Fibroblast of skin of abdomen (primary cell): ENCODE data around the gene FATE1.

ENCODE experiments used
- DNase-seq: peaks from one replicate; pipeline ENCODE4 v3.0.0-alpha.2; 2013

FATE1 gene

GRCh38 chrX:151704041-151704663, 11.7 kb upstream of the FATE1 start:
- no peak for DNase-seq

GRCh38 chrX:151708821-151709220, 7.0 kb upstream of the FATE1 start:
- DNase-seq: no peak

GRCh38 chrX:151710457-151710856, 5.4 kb upstream of the FATE1 start:
- DNase-seq: peak; percentile 14

- DNase-seq: no peak
These were observed 4.7 kb upstream of the FATE1 start for GRCh38 chrX:151711154-151711553.

- no peak for DNase-seq
These were observed 4.0 kb upstream of the FATE1 start for GRCh38 chrX:151711787-151712186.

GRCh38 chrX:151712253-151712652, 3.6 kb upstream of the FATE1 start:
- no peak for DNase-seq

- DNase-seq: no peak
These were observed 2.0 kb upstream of the FATE1 start for GRCh38 chrX:151713849-151714248.

- DNase-seq: no peak
These were observed 1.5 kb upstream of the FATE1 start for GRCh38 chrX:151714362-151714761.

GRCh38 chrX:151722241-151722846, 6.5 kb downstream of the FATE1 start:
- peak; percentile 31 for DNase-seq

- DNase-seq: no peak
These were observed 7.4 kb downstream of the FATE1 start for GRCh38 chrX:151723156-151723760.

- DNase-seq: no peak
These were observed 8.9 kb downstream of the FATE1 start for GRCh38 chrX:151724563-151725337.

GRCh38 chrX:151725338-151725614, 9.4 kb downstream of the FATE1 start:
- DNase-seq: no peak

- no peak for DNase-seq
These were observed 10.9 kb downstream of the FATE1 start for GRCh38 chrX:151726751-151727150.

GRCh38 chrX:151727346-151727745, 11.5 kb downstream of the FATE1 start:
- DNase-seq: no peak

- no peak for DNase-seq
These were observed 13.4 kb downstream of the FATE1 start for GRCh38 chrX:151729056-151729725.

GRCh38 chrX:151734446-151734845, 18.6 kb downstream of the FATE1 start, which contains the start of gene CNGA2:
TSS of gene CNGA2 (plus strand) at chrX:151734746. CDS start at chrX:151738484, 3,738 bp downstream.
- DNase-seq: no peak

GRCh38 chrX:151735219-151735618, 19.4 kb downstream of the FATE1 start:
- no peak for DNase-seq

GRCh38 chrX:151736685-151737084, 20.9 kb downstream of the FATE1 start:
- no peak for DNase-seq

GRCh38 chrX:151737494-151737893, 21.7 kb downstream of the FATE1 start:
- DNase-seq: no peak

GRCh38 chrX:151738751-151739150, 22.9 kb downstream of the FATE1 start:
- DNase-seq: no peak

GRCh38 chrX:151741606-151742005, 25.8 kb downstream of the FATE1 start:
- no peak for DNase-seq

GRCh38 chrX:151742311-151742710, 26.5 kb downstream of the FATE1 start:
- no peak for DNase-seq
